OCI-LY1 (cell line): ENCODE results near the gene LPCAT1.

ENCODE experiments used
- H2AFZ ChIP-seq: fragments of 200-600 bp; sonication (generic), shearing (Covaris generic); 2 replicates; pipeline ENCODE4 v1.6.0; 2014; ENCODE audit warnings: antibody characterized with exemption, mild to moderate bottlenecking, low read length
- H3F3A ChIP-seq: fragments of 200-600 bp; sonication (generic), shearing (Covaris generic); 2 replicates; pipeline ENCODE4 v1.6.0; 2014; ENCODE audit warnings: mild to moderate bottlenecking, antibody characterized with exemption, low read length, moderate library complexity; ENCODE audit not compliant: insufficient read depth
- H3K27ac ChIP-seq: fragments of 200-600 bp; sonication (generic); 2 replicates; pipeline ENCODE4 v1.5.1; 2014; ENCODE audit warnings: low read length, mixed run types, mild to moderate bottlenecking, low read depth; ENCODE audit not compliant: poor library complexity, severe bottlenecking
- H3K27me3 ChIP-seq: fragments of 200-600 bp; sonication (generic); 2 replicates; pipeline ENCODE4 v1.6.0; 2014; ENCODE audit warnings: antibody characterized with exemption, mild to moderate bottlenecking, low read length, moderate library complexity; ENCODE audit not compliant: insufficient read depth
- H3K36me3 ChIP-seq: fragments of 200-600 bp; sonication (generic); 2 replicates; pipeline ENCODE4 v1.6.1; 2014; ENCODE audit warnings: mild to moderate bottlenecking, antibody characterized with exemption, low read length, moderate library complexity, mixed read lengths; ENCODE audit not compliant: insufficient read depth
- H3K4me1 ChIP-seq: fragments of 200-600 bp; sonication (generic); 2 replicates; pipeline ENCODE4 v1.5.1; 2014; ENCODE audit warnings: mild to moderate bottlenecking, low read length, moderate library complexity; ENCODE audit not compliant: insufficient read depth, severe bottlenecking
- H3K4me2 ChIP-seq: fragments of 200-600 bp; sonication (generic), shearing (Covaris generic); 2 replicates; pipeline ENCODE4 v1.6.1; 2014; ENCODE audit warnings: low read length
- H3K4me3 ChIP-seq: fragments of 200-600 bp; sonication (generic); 2 replicates; pipeline ENCODE4 v1.5.1; 2014; ENCODE audit warnings: low read length, low read depth, mild to moderate bottlenecking, mixed read lengths; ENCODE audit not compliant: poor library complexity, severe bottlenecking
- H3K79me2 ChIP-seq: fragments of 200-600 bp; shearing (Covaris generic); 2 replicates; pipeline ENCODE4 v1.6.1; 2016; ENCODE audit warnings: mixed run types, low read length, mixed read lengths; ENCODE audit not compliant: insufficient read depth
- H3K9ac ChIP-seq: fragments of 200-600 bp; sonication (generic), shearing (Covaris generic); 2 replicates; pipeline ENCODE4 v1.6.1; 2014; ENCODE audit warnings: mild to moderate bottlenecking, low read length, mixed read lengths
- H3K9me2 ChIP-seq: fragments of 200-600 bp; sonication (generic), shearing (Covaris generic); 2 replicates; pipeline ENCODE4 v1.6.1; 2014; ENCODE audit warnings: low read depth, mild to moderate bottlenecking, low read length, mixed read lengths
- H3K9me3 ChIP-seq: fragments of 200-600 bp; shearing (Covaris generic); 2 replicates; pipeline ENCODE4 v1.6.1; 2014; ENCODE audit warnings: low read length, mixed read lengths
- H4K20me1 ChIP-seq: fragments of 200-600 bp; sonication (generic), shearing (Covaris generic); 2 replicates; pipeline ENCODE4 v1.6.0; 2016; ENCODE audit warnings: mild to moderate bottlenecking, low read length; ENCODE audit not compliant: insufficient read depth
- EZH2 ChIP-seq: fragments of 200-600 bp; sonication (generic), shearing (Covaris generic); IDR thresholded peaks from 2 replicates; pipeline ENCODE4 v1.8.0; 2017; ENCODE audit warnings: borderline replicate concordance, mixed run types, mild to moderate bottlenecking, antibody characterized with exemption, low read length, moderate library complexity, mixed read lengths
- TF ChIP-seq, protein P1 (sequence below): fragments of 200-600 bp; sonication (generic), shearing (Covaris generic); IDR thresholded peaks from 2 replicates; pipeline ENCODE4 v1.5.1; 2017; ENCODE audit warnings: mild to moderate bottlenecking, antibody characterized with exemption, low read length, moderate library complexity, mixed read lengths

The LPCAT1 gene

DNA sequence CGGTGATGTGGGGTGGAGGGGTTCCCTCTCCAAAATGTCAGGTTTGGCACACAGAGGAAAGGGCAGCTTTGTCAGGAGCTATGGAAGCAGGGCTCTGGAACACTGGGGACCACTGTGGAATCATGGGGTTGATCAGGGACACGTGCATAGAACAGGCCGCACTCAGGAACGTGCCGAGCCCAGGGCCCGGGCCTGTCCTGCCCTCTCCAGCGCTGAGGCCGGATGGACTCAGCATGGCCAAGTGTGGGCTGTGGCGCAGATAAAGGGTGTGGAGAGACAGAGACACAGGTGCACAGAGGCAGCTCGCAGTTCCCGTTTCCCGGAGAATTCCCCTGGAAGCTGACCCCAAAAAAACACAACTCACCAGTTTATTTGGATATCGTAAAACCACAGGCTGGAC is 40.7 kb downstream of the LPCAT1 start:
- H3K4me2 ChIP-seq: no peak overlapping the region
- no peaks in the 10 kb centered on the region for H3K27me3 ChIP-seq
- H3K27ac ChIP-seq: no peak overlapping the region
- TF ChIP-seq, protein P1, sequence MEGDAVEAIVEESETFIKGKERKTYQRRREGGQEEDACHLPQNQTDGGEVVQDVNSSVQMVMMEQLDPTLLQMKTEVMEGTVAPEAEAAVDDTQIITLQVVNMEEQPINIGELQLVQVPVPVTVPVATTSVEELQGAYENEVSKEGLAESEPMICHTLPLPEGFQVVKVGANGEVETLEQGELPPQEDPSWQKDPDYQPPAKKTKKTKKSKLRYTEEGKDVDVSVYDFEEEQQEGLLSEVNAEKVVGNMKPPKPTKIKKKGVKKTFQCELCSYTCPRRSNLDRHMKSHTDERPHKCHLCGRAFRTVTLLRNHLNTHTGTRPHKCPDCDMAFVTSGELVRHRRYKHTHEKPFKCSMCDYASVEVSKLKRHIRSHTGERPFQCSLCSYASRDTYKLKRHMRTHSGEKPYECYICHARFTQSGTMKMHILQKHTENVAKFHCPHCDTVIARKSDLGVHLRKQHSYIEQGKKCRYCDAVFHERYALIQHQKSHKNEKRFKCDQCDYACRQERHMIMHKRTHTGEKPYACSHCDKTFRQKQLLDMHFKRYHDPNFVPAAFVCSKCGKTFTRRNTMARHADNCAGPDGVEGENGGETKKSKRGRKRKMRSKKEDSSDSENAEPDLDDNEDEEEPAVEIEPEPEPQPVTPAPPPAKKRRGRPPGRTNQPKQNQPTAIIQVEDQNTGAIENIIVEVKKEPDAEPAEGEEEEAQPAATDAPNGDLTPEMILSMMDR: no peak
- no peak for TF ChIP-seq EZH2
- H3K9me2 ChIP-seq: no peaks in the 10 kb centered on the region
- no peaks in the 10 kb centered on the region for H3K79me2 ChIP-seq
- no peaks in the 10 kb centered on the region for H3F3A ChIP-seq
- H3K9ac ChIP-seq: no peak overlapping the region
- no peaks in the 10 kb centered on the region for H4K20me1 ChIP-seq
- peaks cover 24% of the 10 kb centered on the region for H3K4me1 ChIP-seq
- H2AFZ ChIP-seq: no peak overlapping the region
- no peak overlapping the region for H3K4me3 ChIP-seq
- H3K9me3 ChIP-seq: no peaks in the 10 kb centered on the region
- H3K36me3 ChIP-seq: peaks cover 25% of the 10 kb centered on the region

DNA sequence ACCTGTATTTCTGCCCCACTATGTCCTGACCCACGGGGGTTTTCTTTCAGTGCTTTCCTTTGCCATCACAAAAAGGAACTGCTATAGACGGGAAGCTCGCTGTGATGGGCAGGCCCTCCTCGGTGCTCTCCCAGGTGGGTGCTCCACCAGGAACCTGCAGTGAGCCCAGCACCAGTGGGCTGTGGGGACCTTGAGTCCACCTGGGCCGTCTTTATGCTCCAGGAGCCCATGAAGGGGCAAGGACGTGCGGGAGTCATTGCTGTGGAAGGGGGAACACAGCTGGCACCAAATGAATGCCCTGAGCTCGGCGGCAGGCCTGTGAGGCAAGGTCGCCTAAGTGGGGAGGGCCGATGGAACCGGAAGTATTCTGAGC is 41.8 kb downstream of the LPCAT1 start:
- Histone ChIP-seq H3K36me3 (peaks cover 18% of the 10 kb centered on the region), H3K27ac (peak overlapping the region; percentile 36), H4K20me1 (no peaks in the 10 kb centered on the region)

DNA sequence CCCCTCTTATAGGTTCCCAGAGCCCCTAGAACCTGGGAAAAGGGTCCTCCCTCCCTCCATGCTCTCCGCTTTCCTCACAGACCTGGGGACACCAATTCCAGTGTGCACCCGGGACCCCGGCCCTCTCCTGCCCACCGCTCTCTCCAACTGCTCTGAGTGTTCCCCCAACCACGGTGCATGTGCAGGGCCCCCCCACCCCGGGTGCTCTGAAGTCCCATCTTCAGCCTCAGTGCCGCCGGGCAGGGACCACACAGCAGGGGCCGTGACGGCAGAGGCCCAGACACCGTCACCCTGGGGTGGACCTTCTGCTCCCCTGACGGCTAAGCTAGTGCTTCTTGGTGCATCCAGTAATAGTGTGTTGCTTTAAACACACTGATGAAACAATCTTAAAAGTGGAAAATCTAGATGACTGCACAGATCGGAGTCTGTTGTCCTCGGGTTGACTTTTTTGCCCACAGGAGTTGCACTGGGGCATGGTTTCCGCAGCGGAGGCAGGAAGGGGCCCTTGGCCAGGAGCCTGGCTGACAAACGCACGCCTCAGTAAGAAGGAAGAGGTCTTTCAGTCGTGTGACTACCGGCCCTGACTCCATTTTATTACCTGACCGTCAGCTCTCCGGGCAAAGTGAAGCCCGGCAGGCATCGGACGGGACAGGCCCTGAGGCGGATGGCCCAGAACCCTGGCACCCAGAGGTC is 42.3 kb downstream of the LPCAT1 start:
- TF ChIP-seq EZH2: no peak
- TF ChIP-seq, protein P1: no peak
- Histone ChIP-seq H3K4me3 (no peak overlapping the region), H3K27me3 (no peaks in the 10 kb centered on the region), H3K9me3 (no peaks in the 10 kb centered on the region), H2AFZ (no peak overlapping the region), H3K27ac (peak overlapping the region; percentile 36), H3K4me2 (peak overlapping the region; percentile 27; the same call in 1 of the 2 replicates), H3F3A (no peaks in the 10 kb centered on the region), H3K9ac (no peak overlapping the region), H3K9me2 (no peaks in the 10 kb centered on the region), H3K36me3 (peaks cover 19% of the 10 kb centered on the region), H4K20me1 (no peaks in the 10 kb centered on the region), H3K4me1 (peaks cover 24% of the 10 kb centered on the region), H3K79me2 (no peaks in the 10 kb centered on the region)

More for the DNA sequence above, 41.8 kb downstream of the LPCAT1 start:
- no peaks in the 10 kb centered on the region for H3K27me3 ChIP-seq
- H3K9me2 ChIP-seq: no peaks in the 10 kb centered on the region
- H3K9ac ChIP-seq: no peak overlapping the region
- no peaks in the 10 kb centered on the region for H3K9me3 ChIP-seq
- H3K4me3 ChIP-seq: no peak overlapping the region
- H3K4me1 ChIP-seq: peaks cover 24% of the 10 kb centered on the region
- H3F3A ChIP-seq: no peaks in the 10 kb centered on the region
- no peak overlapping the region for H2AFZ ChIP-seq
- peak overlapping the region; percentile 27; the same call in 1 of the 2 replicates for H3K4me2 ChIP-seq
- TF ChIP-seq, protein P1: no peak
- TF ChIP-seq EZH2: no peak
- H3K79me2 ChIP-seq: no peaks in the 10 kb centered on the region
